ENCODE results near the gene CCR7. TPM values are rescaled to one million over a fixed set of nuclear protein-coding genes. Genes with fewer than 3 reads are reported as not detected.

CCR7 gene
- total and polyA plus RNA-seq, 2 of the 4 experiments (the other 2 are of a cell fraction) = 0.14 to 0.36 TPM

DNA sequence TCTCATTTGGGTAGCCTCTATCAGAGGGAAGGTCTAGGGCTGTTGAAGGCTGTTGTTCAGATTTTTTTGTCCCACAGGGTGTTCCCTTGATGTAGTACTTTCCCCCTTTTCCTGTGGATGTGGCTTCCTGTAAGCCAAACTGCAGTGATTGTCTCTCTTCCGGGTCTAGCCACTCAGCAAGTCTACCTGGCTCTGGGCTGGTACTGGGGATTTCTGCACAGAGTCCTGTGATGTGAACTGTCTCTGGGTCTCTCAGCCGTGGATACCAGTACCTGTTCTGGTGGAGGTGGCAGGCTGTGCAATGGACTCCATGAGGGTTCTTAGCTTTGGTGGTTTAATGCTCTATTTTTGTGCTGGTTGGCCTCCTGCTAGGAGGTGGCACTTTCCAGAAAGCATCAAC is 23.3 kb upstream of the CCR7 start:
- H2BK120ac ChIP-seq (ENCODE audit: low read depth, low read length) = no peak overlapping the region
- no peak overlapping the region for H3K23ac ChIP-seq (ENCODE audit: low read depth, low read length)
- ATAC-seq (ENCODE audit: low read depth) (no peak), DNase-seq (no peak)
- H4K8ac ChIP-seq (ENCODE audit: low read depth in 2 of 2, low read length in 2 of 2) = no peak overlapping the region
- TF ChIP-seq CHD1 (IDR thresholded peaks at IDR 0.05; ENCODE audit: low read depth, low read length) (no peak), CEBPB (IDR thresholded peaks at IDR 0.05; ENCODE audit: low read depth, low read length) (no peak), FOS (IDR thresholded peaks at IDR 0.05; ENCODE audit: low read depth, low read length) (no peak), MXI1 (IDR thresholded peaks at IDR 0.05; ENCODE audit: borderline replicate concordance, low read depth, low read length) (no peak), MAZ (IDR thresholded peaks at IDR 0.05; ENCODE audit: borderline replicate concordance, low read depth, low read length) (no peak), RFX5 (IDR thresholded peaks at IDR 0.05; ENCODE audit: low read depth, low read length) (no peak), MAFK (IDR thresholded peaks at IDR 0.05; ENCODE audit: low read depth, low read length) (no peak), RAD21 (IDR thresholded peaks at IDR 0.05; ENCODE audit: low read length) (no peak), NFE2L2 (IDR thresholded peaks at IDR 0.05; ENCODE audit: low read depth, low read length) (no peak), POLR2A (IDR thresholded peaks at IDR 0.05; ENCODE audit: low read depth, low read length) (no peak)
- TF ChIP-seq, protein P1, sequence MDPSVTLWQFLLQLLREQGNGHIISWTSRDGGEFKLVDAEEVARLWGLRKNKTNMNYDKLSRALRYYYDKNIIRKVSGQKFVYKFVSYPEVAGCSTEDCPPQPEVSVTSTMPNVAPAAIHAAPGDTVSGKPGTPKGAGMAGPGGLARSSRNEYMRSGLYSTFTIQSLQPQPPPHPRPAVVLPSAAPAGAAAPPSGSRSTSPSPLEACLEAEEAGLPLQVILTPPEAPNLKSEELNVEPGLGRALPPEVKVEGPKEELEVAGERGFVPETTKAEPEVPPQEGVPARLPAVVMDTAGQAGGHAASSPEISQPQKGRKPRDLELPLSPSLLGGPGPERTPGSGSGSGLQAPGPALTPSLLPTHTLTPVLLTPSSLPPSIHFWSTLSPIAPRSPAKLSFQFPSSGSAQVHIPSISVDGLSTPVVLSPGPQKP (IDR thresholded peaks at IDR 0.05; ENCODE audit: borderline replicate concordance, low read depth, low read length) = no peak
- TF ChIP-seq, protein P2, sequence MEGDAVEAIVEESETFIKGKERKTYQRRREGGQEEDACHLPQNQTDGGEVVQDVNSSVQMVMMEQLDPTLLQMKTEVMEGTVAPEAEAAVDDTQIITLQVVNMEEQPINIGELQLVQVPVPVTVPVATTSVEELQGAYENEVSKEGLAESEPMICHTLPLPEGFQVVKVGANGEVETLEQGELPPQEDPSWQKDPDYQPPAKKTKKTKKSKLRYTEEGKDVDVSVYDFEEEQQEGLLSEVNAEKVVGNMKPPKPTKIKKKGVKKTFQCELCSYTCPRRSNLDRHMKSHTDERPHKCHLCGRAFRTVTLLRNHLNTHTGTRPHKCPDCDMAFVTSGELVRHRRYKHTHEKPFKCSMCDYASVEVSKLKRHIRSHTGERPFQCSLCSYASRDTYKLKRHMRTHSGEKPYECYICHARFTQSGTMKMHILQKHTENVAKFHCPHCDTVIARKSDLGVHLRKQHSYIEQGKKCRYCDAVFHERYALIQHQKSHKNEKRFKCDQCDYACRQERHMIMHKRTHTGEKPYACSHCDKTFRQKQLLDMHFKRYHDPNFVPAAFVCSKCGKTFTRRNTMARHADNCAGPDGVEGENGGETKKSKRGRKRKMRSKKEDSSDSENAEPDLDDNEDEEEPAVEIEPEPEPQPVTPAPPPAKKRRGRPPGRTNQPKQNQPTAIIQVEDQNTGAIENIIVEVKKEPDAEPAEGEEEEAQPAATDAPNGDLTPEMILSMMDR (conservative IDR thresholded peaks at IDR 0.05; ENCODE audit: low read depth, low read length) = no peak
- TF ChIP-seq, protein P3, sequence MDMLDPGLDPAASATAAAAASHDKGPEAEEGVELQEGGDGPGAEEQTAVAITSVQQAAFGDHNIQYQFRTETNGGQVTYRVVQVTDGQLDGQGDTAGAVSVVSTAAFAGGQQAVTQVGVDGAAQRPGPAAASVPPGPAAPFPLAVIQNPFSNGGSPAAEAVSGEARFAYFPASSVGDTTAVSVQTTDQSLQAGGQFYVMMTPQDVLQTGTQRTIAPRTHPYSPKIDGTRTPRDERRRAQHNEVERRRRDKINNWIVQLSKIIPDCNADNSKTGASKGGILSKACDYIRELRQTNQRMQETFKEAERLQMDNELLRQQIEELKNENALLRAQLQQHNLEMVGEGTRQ (IDR thresholded peaks at IDR 0.05; ENCODE audit: low read depth, low read length) = no peak
- H3K14ac ChIP-seq (replicated peaks; ENCODE audit: low read depth, low read length) = no peak overlapping the region
- no peak overlapping the region for H2AK9ac ChIP-seq (replicated peaks; ENCODE audit: low read depth, low read length, poor library complexity)
- no peak overlapping the region for H2BK5ac ChIP-seq (ENCODE audit: low read depth, low read length, poor library complexity, severe bottlenecking)
- H4K20me1 ChIP-seq (ENCODE audit: insufficient read depth, low read length) = no peaks in the 10 kb centered on the region
- H4K5ac ChIP-seq (ENCODE audit: low read depth, low read length) = no peak overlapping the region
- H3K4ac ChIP-seq (ENCODE audit: low read depth, low read length) = no peak overlapping the region
- no peak overlapping the region for H2BK20ac ChIP-seq (ENCODE audit: low read depth, low read length)
- ChIA-PET CTCF (no interaction called here), POLR2A (ENCODE audit: unreplicated experiment) (no interaction called here)
- no CpG with 5 or more reads among the region's 2 CpGs for WGBS, 2 experiments (ENCODE audit: extremely low coverage in 2 of 2, insufficient read length in 1 of 2)
- no peak overlapping the region for H4K91ac ChIP-seq (ENCODE audit: insufficient read depth, low read depth, low read length)
- no peak overlapping the region for H2AFZ ChIP-seq (replicated peaks; ENCODE audit: low read length, poor library complexity)
- peaks cover 18% of the 10 kb centered on the region for H3K27me3 ChIP-seq (ENCODE audit: control insufficient read depth, insufficient read depth, low read length)
- no peak overlapping the region for H2BK15ac ChIP-seq (ENCODE audit: low read depth, low read length)
- H3K56ac ChIP-seq (ENCODE audit: extremely low read depth, insufficient read depth, low read length) = no peak overlapping the region
- H2AK5ac ChIP-seq (ENCODE audit: low read depth, low read length) = no peak overlapping the region
- H3K9ac ChIP-seq (ENCODE audit: low read depth, low read length) = no peak overlapping the region
- no peak overlapping the region for H3K18ac ChIP-seq (ENCODE audit: low read depth, low read length)
- no peak overlapping the region for H3K27ac ChIP-seq (ENCODE audit: insufficient read depth, low read length)
- H3K36me3 ChIP-seq (ENCODE audit: control insufficient read depth, insufficient read depth, low read length) = no peaks in the 10 kb centered on the region
- no peak overlapping the region for H3K4me2 ChIP-seq (ENCODE audit: low read depth, low read length)
- BruUV-seq (replicated peaks) = no TSS peak
- in situ Hi-C loops (cut with MboI; ENCODE audit: low sequenced_read_pairs) = no loop called here
- H3K9me3 ChIP-seq (ENCODE audit: control insufficient read depth, insufficient read depth, low read length) = no peaks in the 10 kb centered on the region
- dilution Hi-C loops (cut with HindIII; ENCODE audit: low sequenced_read_pairs, unreplicated experiment) = no loop called here
- H3K4me1 ChIP-seq (ENCODE audit: control insufficient read depth, insufficient read depth, low read length) = no peaks in the 10 kb centered on the region
- H3K4me3 ChIP-seq (ENCODE audit: insufficient read depth, low read depth, low read length) = no peak overlapping the region
- no peaks in the 10 kb centered on the region for H3K9me1 ChIP-seq (ENCODE audit: insufficient read depth, low read length)
- no peaks in the 10 kb centered on the region for H3K79me1 ChIP-seq (ENCODE audit: low read depth in 1 of 2, low read length in 2 of 2)
- intact Hi-C loops (cut with micrococcal nuclease) = no loop called here

Measured in IMR-90 (cell line).